IMR-90 (cell line): ENCODE data around the gene PMIS2. TPM values are rescaled to one million over a fixed set of nuclear protein-coding genes. Genes with fewer than 3 reads are reported as not detected.

Experiments used
- ATAC-seq: fragments of 200-7000 bp; cut with Tn5 transposase; 2 replicates; pipeline ENCODE4 v1.9.1; 2020; ENCODE audit warnings: low read depth, mild to moderate bottlenecking, moderate library complexity
- BruUV-seq: library from RNA; stranded (reverse); fragments of 400-500 nt; replicated peaks from 2 replicates; lab custom pipeline; 2021; lab: Mats Ljungman, UMichigan
- CTCF ChIA-PET: fragments of 300-600 bp; formaldehyde crosslinking; extraction: SDS; loops from one replicate; lab custom pipeline; 2021; ENCODE audit warnings: antibody characterized with exemption; lab: Yijun Ruan, JAX
- POLR2A ChIA-PET: fragments of 300-600 bp; sonication (Branson Sonifier 250); formaldehyde crosslinking; loops from one replicate; lab custom pipeline; 2022; ENCODE audit warnings: antibody characterized with exemption; ENCODE audit not compliant: unreplicated experiment; lab: Charles Lee
- DNase-seq: peaks from one replicate; pipeline ENCODE4 v3.0.0; 2013
- H2AFZ ChIP-seq: replicated peaks from 2 replicates; pipeline ENCODE3; 2013; ENCODE audit warnings: low read length, mild to moderate bottlenecking; ENCODE audit not compliant: poor library complexity
- H2AK5ac ChIP-seq: 2 replicates; pipeline ENCODE4 v1.6.1; 2013; ENCODE audit warnings: low read depth, low read length, inconsistent platforms
- H2AK9ac ChIP-seq: replicated peaks from 2 replicates; pipeline ENCODE3; 2013; ENCODE audit warnings: mild to moderate bottlenecking, low read depth, low read length, moderate library complexity; ENCODE audit not compliant: poor library complexity
- H2BK120ac ChIP-seq: 2 replicates; pipeline ENCODE4 v1.6.1; 2013; ENCODE audit warnings: low read depth, low read length, inconsistent platforms
- H2BK15ac ChIP-seq: 3 replicates; pipeline ENCODE4 v1.6.1; 2013; ENCODE audit warnings: low read depth, low read length, inconsistent platforms
- H2BK20ac ChIP-seq: 2 replicates; pipeline ENCODE4 v1.6.1; 2013; ENCODE audit warnings: low read depth, mild to moderate bottlenecking, inconsistent platforms, low read length, moderate library complexity
- H2BK5ac ChIP-seq: 2 replicates; pipeline ENCODE4 v1.6.1; 2013; ENCODE audit warnings: mild to moderate bottlenecking, low read depth, low read length, inconsistent platforms; ENCODE audit not compliant: poor library complexity, severe bottlenecking
- H3K14ac ChIP-seq: replicated peaks from 2 replicates; pipeline ENCODE4 v1.6.1; 2013; ENCODE audit warnings: low read depth, low read length, inconsistent platforms
- H3K18ac ChIP-seq: 2 replicates; pipeline ENCODE4 v1.6.1; 2013; ENCODE audit warnings: low read depth, low read length, control low read depth
- H3K23ac ChIP-seq: 2 replicates; pipeline ENCODE4 v1.6.1; 2013; ENCODE audit warnings: low read depth, low read length, inconsistent platforms
- H3K27ac ChIP-seq: 2 replicates; pipeline ENCODE4 v1.5.1; 2013; ENCODE audit warnings: mild to moderate bottlenecking, control low read depth, low read length; ENCODE audit not compliant: insufficient read depth
- H3K27me3 ChIP-seq: 2 replicates; pipeline ENCODE4 v1.6.1; 2013; ENCODE audit warnings: low read length; ENCODE audit not compliant: control insufficient read depth, insufficient read depth
- H3K36me3 ChIP-seq: 2 replicates; pipeline ENCODE4 v1.6.1; 2013; ENCODE audit warnings: low read length, mixed read lengths; ENCODE audit not compliant: control insufficient read depth, insufficient read depth
- H3K4ac ChIP-seq: 2 replicates; pipeline ENCODE4 v1.6.1; 2013; ENCODE audit warnings: low read depth, low read length, inconsistent platforms
- H3K4me1 ChIP-seq: 2 replicates; pipeline ENCODE4 v1.6.1; 2013; ENCODE audit warnings: low read length, mixed read lengths; ENCODE audit not compliant: control insufficient read depth, insufficient read depth
- H3K4me2 ChIP-seq: 2 replicates; pipeline ENCODE4 v1.6.1; 2013; ENCODE audit warnings: low read depth, mild to moderate bottlenecking, control low read depth, low read length, moderate library complexity
- H3K4me3 ChIP-seq: 2 replicates; pipeline ENCODE4 v1.5.1; 2013; ENCODE audit warnings: low read depth, mild to moderate bottlenecking, control low read depth, low read length, moderate library complexity; ENCODE audit not compliant: insufficient read depth
- H3K56ac ChIP-seq: 2 replicates; pipeline ENCODE4 v1.6.1; 2013; ENCODE audit warnings: low read length, inconsistent platforms; ENCODE audit not compliant: insufficient read depth; ENCODE audit errors: extremely low read depth
- H3K79me1 ChIP-seq, 2 experiments: 2 replicates each; pipeline ENCODE4 v1.6.1; 2013; ENCODE audit warnings: low read length in 2 of 2, inconsistent platforms in 1 of 2, low read depth in 1 of 2
- H3K9ac ChIP-seq: 2 replicates; pipeline ENCODE4 v1.6.1; 2013; ENCODE audit warnings: low read depth, low read length, control low read depth
- H3K9me1 ChIP-seq: 2 replicates; pipeline ENCODE4 v1.6.1; 2013; ENCODE audit warnings: low read length, inconsistent platforms; ENCODE audit not compliant: insufficient read depth
- H3K9me3 ChIP-seq: 2 replicates; pipeline ENCODE4 v1.6.1; 2013; ENCODE audit warnings: low read length; ENCODE audit not compliant: control insufficient read depth, insufficient read depth
- H4K20me1 ChIP-seq: 2 replicates; pipeline ENCODE4 v1.6.1; 2013; ENCODE audit warnings: low read length, inconsistent platforms; ENCODE audit not compliant: insufficient read depth
- H4K5ac ChIP-seq: 2 replicates; pipeline ENCODE4 v1.6.1; 2013; ENCODE audit warnings: mild to moderate bottlenecking, low read depth, low read length, control low read depth
- H4K8ac ChIP-seq, 2 experiments: 2 replicates each; pipeline ENCODE4 v1.6.1; 2013; ENCODE audit warnings: low read depth in 2 of 2, low read length in 2 of 2, control low read depth in 1 of 2, inconsistent platforms in 1 of 2
- H4K91ac ChIP-seq: 2 replicates; pipeline ENCODE4 v1.6.1; 2013; ENCODE audit warnings: low read depth, low read length, inconsistent platforms; ENCODE audit not compliant: insufficient read depth
- BHLHE40 ChIP-seq: fragments of 150-350 bp; IDR thresholded peaks from 2 replicates; pipeline ENCODE4 v1.6.1; 2016; ENCODE audit warnings: mild to moderate bottlenecking, low read depth, low read length
- CEBPB ChIP-seq: IDR thresholded peaks from 2 replicates; pipeline ENCODE4 v1.6.1; 2012; ENCODE audit warnings: low read depth, low read length, improper control_type of control experiment
- CHD1 ChIP-seq: IDR thresholded peaks from 2 replicates; pipeline ENCODE4 v1.6.1; 2012; ENCODE audit warnings: low read depth, low read length, improper control_type of control experiment
- FOS ChIP-seq: fragments of 150-350 bp; IDR thresholded peaks from 2 replicates; pipeline ENCODE4 v1.6.1; 2016; ENCODE audit warnings: low read depth, low read length
- MAFK ChIP-seq: IDR thresholded peaks from 2 replicates; pipeline ENCODE4 v1.6.1; 2012; ENCODE audit warnings: low read depth, low read length, improper control_type of control experiment
- MAZ ChIP-seq: IDR thresholded peaks from 2 replicates; pipeline ENCODE4 v1.6.1; 2012; ENCODE audit warnings: low read depth, mild to moderate bottlenecking, low read length, improper control_type of control experiment, moderate library complexity, borderline replicate concordance
- MXI1 ChIP-seq: IDR thresholded peaks from 2 replicates; pipeline ENCODE4 v1.6.1; 2012; ENCODE audit warnings: low read depth, mild to moderate bottlenecking, low read length, moderate library complexity, borderline replicate concordance
- NFE2L2 ChIP-seq: fragments of 150-350 bp; IDR thresholded peaks from 2 replicates; pipeline ENCODE4 v1.6.1; 2016; ENCODE audit warnings: low read depth, mild to moderate bottlenecking, low read length
- POLR2A ChIP-seq: IDR thresholded peaks from 2 replicates; pipeline ENCODE4 v1.6.1; 2012; ENCODE audit warnings: mild to moderate bottlenecking, low read depth, low read length
- RAD21 ChIP-seq: IDR thresholded peaks from 2 replicates; pipeline ENCODE4 v1.6.1; 2012; ENCODE audit warnings: low read length, improper control_type of control experiment
- RCOR1 ChIP-seq: IDR thresholded peaks from 2 replicates; pipeline ENCODE4 v1.6.1; 2012; ENCODE audit warnings: mild to moderate bottlenecking, low read length, improper control_type of control experiment; ENCODE audit not compliant: insufficient replicate concordance
- RFX5 ChIP-seq: IDR thresholded peaks from 2 replicates; pipeline ENCODE4 v1.8.0; 2012; ENCODE audit warnings: low read depth, mild to moderate bottlenecking, low read length, moderate library complexity
- SMC3 ChIP-seq: fragments of 150-350 bp; IDR thresholded peaks from 2 replicates; pipeline ENCODE4 v1.6.1; 2016; ENCODE audit warnings: low read depth, mild to moderate bottlenecking, antibody characterized with exemption, low read length, moderate library complexity
- WGBS, 2 experiments: methylation state at CpG; one replicate each; pipeline versions ENCODE4 v1.1.5 to v1.1.7; 2013; ENCODE audit warnings: missing lambda C conversion rate in 2 of 2; ENCODE audit not compliant: insufficient read length in 1 of 2; ENCODE audit errors: extremely low coverage in 2 of 2; 5-methylcytosine and 5-hydroxymethylcytosine counted together
- dilution Hi-C: fragments of 300-500 bp; cut with HindIII; formaldehyde crosslinking; loops from one replicate; pipeline ENCODE4 v1.14.3; 2018; ENCODE audit warnings: low sequenced_read_pairs; ENCODE audit not compliant: unreplicated experiment
- in situ Hi-C: fragments of 300-500 bp; cut with MboI; formaldehyde crosslinking; loops from 3 replicates; pipeline ENCODE4 v1.14.3; 2019; ENCODE audit warnings: low sequenced_read_pairs, inconsistent platforms, mixed read lengths
- intact Hi-C: fragments of 100-400 bp; cut with micrococcal nuclease; formaldehyde crosslinking; loops from 2 replicates; pipeline ENCODE4 v1.10.0; 2022
- polyA plus RNA-seq, 3 experiments: library from polyadenylated mRNA; depleted of rRNA; stranded (reverse); fragments of >200 nt; gene quantifications; 2 replicates each; pipeline ENCODE4 v1.2.3, GENCODE V29; 2012; ENCODE audit warnings: low replicate concordance in 1 of 3
- total RNA-seq: library from RNA; depleted of rRNA; stranded (reverse); fragments of >200 nt; gene quantifications from 2 replicates; pipeline ENCODE4 v1.2.3, GENCODE V29; 2012
- TF ChIP-seq, protein P1 (sequence below): conservative IDR thresholded peaks from 2 replicates; pipeline ENCODE4 v1.5.1; 2012; ENCODE audit warnings: mild to moderate bottlenecking, low read depth, low read length, improper control_type of control experiment
- TF ChIP-seq, protein P2 (sequence below): fragments of 150-350 bp; IDR thresholded peaks from 2 replicates; pipeline ENCODE4 v1.6.1; 2017; ENCODE audit warnings: mild to moderate bottlenecking, antibody characterized with exemption, low read length, low read depth
- TF ChIP-seq, protein P3 (sequence below): fragments of 150-350 bp; IDR thresholded peaks from 2 replicates; pipeline ENCODE4 v1.6.1; 2016; ENCODE audit warnings: low read depth, mild to moderate bottlenecking, low read length, moderate library complexity, borderline replicate concordance

PMIS2 gene
- total and polyA plus RNA-seq, 2 of the 4 experiments (the other 2 are of a cell fraction), result not detected

DNA sequence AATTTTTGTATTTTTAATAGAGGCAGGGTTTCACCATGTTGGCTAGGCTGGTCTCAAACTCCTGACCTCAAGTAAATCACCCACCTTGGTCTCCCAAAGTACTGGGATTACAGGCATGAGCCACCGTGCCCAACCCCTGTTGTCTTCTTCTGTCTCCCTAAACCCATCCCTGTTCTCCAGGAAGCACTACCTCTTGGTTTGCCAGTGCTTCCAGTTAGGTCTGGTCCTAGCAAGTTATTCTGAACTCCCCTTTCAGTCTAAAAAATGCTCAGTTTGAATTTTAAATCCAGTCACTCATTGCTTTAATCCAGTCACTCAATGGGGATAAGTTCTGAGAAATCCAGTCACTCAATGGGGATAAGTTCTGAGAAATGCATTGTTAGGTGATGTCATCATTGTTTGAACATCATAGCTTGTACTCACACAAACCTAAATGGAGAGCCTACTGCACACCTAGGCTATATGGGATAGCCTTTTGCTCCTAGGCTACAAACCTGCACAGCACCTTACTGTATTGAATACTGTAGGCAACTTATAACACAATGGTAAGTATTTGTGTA lies 14.5 kb upstream of the PMIS2 start:
- H3K4me2 ChIP-seq, result no peak overlapping the region
- no peaks in the 10 kb centered on the region for H4K20me1 ChIP-seq
- H3K79me1 ChIP-seq, result no peaks in the 10 kb centered on the region
- no peak overlapping the region for H2AFZ ChIP-seq
- no peak overlapping the region for H4K8ac ChIP-seq
- DNase-seq, result no peak
- intact Hi-C loops (no loop called here), dilution Hi-C loops (no loop called here), in situ Hi-C loops (no loop called here)
- no TSS peak for BruUV-seq
- TF ChIP-seq RFX5, result no peak
- no peak for TF ChIP-seq BHLHE40
- no peak for TF ChIP-seq RCOR1
- TF ChIP-seq NFE2L2, result no peak
- TF ChIP-seq CHD1, result no peak
- TF ChIP-seq, protein P1, sequence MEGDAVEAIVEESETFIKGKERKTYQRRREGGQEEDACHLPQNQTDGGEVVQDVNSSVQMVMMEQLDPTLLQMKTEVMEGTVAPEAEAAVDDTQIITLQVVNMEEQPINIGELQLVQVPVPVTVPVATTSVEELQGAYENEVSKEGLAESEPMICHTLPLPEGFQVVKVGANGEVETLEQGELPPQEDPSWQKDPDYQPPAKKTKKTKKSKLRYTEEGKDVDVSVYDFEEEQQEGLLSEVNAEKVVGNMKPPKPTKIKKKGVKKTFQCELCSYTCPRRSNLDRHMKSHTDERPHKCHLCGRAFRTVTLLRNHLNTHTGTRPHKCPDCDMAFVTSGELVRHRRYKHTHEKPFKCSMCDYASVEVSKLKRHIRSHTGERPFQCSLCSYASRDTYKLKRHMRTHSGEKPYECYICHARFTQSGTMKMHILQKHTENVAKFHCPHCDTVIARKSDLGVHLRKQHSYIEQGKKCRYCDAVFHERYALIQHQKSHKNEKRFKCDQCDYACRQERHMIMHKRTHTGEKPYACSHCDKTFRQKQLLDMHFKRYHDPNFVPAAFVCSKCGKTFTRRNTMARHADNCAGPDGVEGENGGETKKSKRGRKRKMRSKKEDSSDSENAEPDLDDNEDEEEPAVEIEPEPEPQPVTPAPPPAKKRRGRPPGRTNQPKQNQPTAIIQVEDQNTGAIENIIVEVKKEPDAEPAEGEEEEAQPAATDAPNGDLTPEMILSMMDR, result no peak
- TF ChIP-seq, protein P2, sequence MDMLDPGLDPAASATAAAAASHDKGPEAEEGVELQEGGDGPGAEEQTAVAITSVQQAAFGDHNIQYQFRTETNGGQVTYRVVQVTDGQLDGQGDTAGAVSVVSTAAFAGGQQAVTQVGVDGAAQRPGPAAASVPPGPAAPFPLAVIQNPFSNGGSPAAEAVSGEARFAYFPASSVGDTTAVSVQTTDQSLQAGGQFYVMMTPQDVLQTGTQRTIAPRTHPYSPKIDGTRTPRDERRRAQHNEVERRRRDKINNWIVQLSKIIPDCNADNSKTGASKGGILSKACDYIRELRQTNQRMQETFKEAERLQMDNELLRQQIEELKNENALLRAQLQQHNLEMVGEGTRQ, result no peak
- no peak for TF ChIP-seq MAFK
- no peak for TF ChIP-seq CEBPB
- no peak for TF ChIP-seq SMC3
- no peak for TF ChIP-seq POLR2A
- TF ChIP-seq FOS, result no peak
- TF ChIP-seq MXI1, result no peak
- TF ChIP-seq, protein P3, sequence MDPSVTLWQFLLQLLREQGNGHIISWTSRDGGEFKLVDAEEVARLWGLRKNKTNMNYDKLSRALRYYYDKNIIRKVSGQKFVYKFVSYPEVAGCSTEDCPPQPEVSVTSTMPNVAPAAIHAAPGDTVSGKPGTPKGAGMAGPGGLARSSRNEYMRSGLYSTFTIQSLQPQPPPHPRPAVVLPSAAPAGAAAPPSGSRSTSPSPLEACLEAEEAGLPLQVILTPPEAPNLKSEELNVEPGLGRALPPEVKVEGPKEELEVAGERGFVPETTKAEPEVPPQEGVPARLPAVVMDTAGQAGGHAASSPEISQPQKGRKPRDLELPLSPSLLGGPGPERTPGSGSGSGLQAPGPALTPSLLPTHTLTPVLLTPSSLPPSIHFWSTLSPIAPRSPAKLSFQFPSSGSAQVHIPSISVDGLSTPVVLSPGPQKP, result no peak
- TF ChIP-seq MAZ, result no peak
- TF ChIP-seq RAD21, result no peak
- H3K9ac ChIP-seq, result no peak overlapping the region
- no peak overlapping the region for H3K23ac ChIP-seq
- no peak for ATAC-seq
- no peak overlapping the region for H3K27ac ChIP-seq
- H4K91ac ChIP-seq, result no peak overlapping the region
- H3K36me3 ChIP-seq, result no peaks in the 10 kb centered on the region
- no peak overlapping the region for H2AK5ac ChIP-seq
- H2BK5ac ChIP-seq, result no peak overlapping the region
- no peaks in the 10 kb centered on the region for H3K4me1 ChIP-seq
- no peak overlapping the region for H2BK120ac ChIP-seq
- POLR2A ChIA-PET, result no interaction called here
- H3K9me3 ChIP-seq, result peaks cover 7% of the 10 kb centered on the region
- peaks cover 9% of the 10 kb centered on the region for H3K27me3 ChIP-seq
- no peak overlapping the region for H4K5ac ChIP-seq
- CTCF ChIA-PET, result no interaction called here
- no peak overlapping the region for H3K4me3 ChIP-seq
- H3K18ac ChIP-seq, result no peak overlapping the region
- no peak overlapping the region for H2AK9ac ChIP-seq
- no peaks in the 10 kb centered on the region for H3K9me1 ChIP-seq
- no peak overlapping the region for H3K4ac ChIP-seq
- 67% methylated on average over 1 of the region's 1 CpG; no CpG with 5 or more reads in 1 of the 2 experiments for WGBS, 2 experiments
- H3K56ac ChIP-seq, result no peak overlapping the region
- H3K14ac ChIP-seq, result no peak overlapping the region
- no peak overlapping the region for H2BK20ac ChIP-seq
- no peak overlapping the region for H2BK15ac ChIP-seq
